HG03521 (cell line): ENCODE measurements around the gene MGAT3.
"Not testable (repeated sequence)": the region's sequence is repeated elsewhere in the genome, so short reads cannot be mapped to it uniquely, and the experiment has no call there.

ENCODE experiments used
- ATAC-seq: cut with Tn5 transposase; IDR thresholded peaks from one replicate; pipeline ENCODE4 v1.9.1; 2021; ENCODE audit warnings: mild to moderate bottlenecking, moderate library complexity; ENCODE audit not compliant: unreplicated experiment

MGAT3 gene

DNA sequence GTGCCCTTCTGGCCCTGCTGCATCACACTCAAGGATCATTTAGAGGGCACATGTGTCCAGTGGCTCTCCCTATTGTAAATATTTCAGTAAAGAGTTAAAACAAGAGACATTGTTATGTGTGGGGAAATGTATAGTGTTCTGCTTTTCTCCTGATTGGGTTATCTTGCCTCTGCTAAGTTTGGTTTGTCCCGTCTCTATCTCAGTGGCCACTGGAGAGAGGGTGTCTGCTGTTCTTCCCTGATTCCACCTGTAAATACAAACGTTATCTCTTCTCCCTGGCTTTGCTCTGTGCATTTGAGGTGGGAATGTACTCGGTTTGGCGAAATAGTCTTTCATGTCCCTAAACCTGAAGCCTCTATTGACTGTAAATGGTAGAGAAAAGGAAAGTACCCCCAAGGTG is 51.6 kb downstream of the MGAT3 start:
- no peak for ATAC-seq

DNA sequence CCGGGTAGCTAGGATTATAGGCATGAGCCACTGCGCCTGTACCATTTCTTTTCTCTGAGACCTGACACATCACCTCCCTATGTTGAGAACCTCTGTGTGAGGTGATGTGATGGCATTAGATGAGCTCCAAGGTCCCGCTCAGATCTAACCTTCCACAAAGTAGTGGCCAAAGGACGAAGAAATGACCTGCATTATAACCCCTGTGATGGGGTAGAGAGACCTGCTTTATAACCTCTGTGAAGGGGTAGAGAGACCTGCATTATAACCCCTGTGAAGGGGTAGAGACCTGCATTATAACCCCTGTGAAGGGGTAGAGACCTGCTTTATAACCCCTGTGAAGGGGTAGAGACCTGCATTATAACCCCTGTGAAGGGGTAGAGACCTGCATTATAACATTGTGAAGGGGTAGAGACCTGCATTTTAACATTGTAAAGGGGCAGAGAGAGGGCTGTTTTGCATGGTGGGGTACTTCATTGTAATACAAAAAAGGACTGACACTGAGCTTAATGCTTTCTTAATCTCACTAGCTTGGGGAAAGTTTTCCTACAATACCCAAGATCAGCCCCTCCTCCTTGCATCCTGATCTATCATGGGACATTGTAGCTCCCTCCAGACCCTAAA is 53.8 kb downstream of the MGAT3 start:
- ATAC-seq, result no peak

DNA sequence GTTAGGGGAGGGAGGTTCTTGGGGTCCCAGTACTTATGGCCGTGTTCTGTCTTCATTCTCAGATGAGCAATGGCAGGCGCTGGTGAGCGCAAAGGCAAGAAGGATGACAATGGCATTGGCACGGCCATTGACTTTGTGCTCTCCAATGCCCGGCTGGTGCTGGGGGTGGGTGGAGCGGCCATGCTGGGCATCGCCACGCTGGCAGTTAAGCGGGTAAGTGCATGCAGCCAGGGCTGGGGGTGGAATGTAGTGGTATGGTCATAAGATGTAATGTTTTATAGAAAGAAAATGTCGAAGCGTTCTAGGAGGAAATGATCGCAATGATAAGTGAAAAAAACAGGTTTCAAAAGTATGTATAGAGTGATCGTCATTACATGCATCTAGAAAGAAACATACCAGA is 54.4 kb downstream of the MGAT3 start:
- ATAC-seq, result no peak

DNA sequence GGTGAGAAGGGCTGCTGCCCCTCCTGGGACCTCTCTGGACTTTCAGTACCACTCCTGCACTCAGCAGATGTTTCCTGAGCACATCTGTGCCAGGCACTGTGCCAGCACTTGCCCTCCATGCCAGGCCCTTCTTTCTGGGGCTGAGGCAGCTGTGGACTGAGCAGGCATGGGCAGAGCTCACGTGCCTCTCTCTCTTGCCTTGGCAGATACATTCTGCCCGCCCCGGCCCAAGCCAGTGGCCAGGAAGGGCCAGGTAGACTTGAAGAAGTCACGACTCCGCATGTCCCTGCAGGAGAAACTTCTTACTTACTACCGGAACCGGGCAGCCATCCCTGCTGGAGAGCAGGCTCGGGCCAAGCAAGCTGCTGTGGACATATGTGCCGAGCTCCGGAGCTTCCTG is 55.2 kb downstream of the MGAT3 start:
- no peak for ATAC-seq

DNA sequence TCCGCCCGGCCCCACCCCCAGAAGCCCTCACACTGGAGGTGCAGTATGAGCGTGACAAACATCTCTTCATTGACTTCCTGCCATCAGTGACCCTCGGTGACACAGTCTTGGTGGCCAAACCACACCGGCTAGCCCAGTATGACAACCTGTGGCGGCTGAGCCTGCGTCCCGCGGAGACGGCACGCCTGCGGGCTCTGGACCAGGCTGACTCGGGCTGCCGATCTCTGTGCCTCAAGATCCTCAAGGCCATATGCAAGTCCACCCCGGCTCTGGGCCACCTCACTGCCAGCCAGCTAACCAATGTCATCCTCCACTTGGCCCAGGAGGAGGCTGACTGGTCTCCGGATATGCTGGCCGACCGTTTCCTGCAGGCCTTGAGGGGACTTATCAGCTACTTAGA is 57.0 kb downstream of the MGAT3 start:
- ATAC-seq, result no peak

DNA sequence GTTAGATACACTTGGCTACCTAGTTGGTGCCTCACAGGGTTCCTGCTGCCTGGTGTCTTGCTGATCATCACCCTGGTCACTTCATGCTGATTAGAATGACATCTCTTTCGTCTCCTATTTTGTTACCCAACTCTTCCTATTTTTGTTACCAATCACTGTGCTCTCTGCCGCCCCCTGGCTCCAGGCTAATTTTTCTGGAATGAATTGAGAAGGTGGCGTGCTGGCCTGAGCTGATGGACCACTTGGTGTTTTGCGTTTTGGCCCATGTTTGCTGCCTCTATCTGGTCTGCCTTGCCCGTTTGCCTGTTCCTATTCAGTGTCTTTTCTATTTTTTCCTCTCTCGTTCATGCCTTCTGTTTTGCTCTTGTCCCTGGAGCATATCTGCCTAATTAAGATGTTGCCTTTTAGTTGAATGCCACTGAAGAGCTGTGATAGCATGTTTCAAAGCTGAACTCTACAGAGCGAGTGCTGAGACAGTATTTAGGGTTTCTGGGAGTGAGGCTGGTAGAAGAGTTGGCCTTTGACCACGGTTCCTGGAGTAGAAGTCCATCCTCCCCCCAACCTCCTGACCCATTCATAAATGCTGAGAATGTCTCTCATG is 57.7 kb downstream of the MGAT3 start:
- ATAC-seq, result no peak

DNA sequence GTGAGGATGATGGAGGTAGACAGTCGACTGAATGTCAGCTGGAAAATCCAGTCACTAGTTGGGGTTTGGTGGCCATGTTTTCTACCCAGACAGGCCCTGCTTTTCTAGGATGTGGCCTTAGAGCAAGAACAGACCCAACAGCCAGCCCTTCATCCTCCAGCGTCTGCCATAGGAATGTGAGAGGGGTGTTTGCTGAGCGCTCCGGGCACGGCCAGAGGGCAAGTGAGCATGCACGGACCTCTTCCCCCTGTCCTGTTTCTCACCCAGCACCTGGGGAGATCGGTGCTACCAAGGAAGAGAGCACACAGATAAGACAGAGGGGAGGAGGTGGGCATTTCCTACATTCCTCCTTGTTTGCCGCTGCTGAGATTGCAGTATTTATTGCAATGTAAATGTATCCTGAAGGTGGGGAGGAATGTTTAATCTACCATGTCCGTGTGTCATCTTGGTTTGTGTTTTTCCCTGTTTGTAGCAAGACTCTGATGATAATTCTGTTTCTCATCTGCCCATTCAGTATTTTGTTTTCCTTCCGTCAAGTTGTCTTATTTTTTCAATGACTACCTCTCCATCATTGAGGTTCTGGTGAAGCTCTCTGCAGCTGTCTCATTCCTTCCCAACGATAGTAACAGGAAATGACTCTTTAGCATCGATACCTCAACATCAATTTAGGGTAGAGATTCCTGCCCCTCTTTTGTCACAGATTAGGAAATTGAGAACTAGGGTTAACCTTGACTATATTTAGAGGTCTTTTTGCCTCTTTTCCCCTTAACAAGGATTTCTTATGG is 58.6 kb downstream of the MGAT3 start:
- ATAC-seq, result no peak

DNA sequence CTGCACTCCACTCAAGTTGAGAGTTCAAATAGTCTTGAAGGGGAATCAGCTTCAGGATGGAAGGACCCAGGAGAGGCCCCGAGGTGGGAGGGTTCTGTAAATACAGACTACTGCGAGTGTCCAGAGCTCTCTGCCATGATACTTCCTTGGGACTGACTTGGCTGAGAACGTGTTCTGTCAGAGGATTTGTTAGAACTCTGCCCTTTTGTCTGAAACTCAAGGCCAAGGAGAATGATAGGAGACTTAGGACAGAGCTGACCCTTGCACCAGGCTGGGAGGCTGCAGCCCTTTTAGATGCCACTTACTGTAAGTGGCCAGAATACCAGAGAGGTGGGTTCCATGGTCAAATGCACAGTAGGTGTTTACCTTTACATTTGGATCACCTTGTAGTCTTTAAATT is 60.7 kb downstream of the MGAT3 start:
- ATAC-seq, result no peak

DNA sequence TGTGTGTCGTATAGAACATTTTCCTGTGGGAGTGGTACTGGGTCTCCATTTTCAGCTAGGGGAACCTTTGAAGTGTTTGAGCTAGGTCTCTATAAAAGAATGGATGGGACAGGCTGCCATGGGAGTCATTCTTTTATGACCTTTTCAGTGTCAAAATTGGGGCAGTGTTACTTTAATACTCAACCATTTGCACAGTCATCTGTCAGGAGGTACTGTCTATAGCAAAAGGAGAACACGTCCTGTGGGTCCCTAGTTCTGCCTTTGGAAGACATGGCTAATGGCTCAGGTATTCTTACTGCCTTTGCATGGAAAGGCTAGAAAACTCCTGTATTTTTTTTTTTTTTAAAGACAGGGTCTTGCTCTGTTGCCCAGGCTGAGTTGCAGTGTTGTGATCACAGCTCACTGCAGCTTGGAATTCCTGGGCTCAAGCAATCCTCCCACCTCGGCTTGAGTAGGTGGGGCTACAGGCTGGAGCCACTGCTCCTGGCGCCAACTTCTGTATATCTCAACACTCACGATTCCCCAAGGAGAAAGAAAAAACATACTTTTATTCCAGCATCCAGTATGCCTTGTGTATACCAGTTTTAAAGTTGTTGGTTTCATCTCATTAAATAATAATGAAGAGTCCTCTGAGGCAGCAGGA is 61.5 kb downstream of the MGAT3 start:
- no peak for ATAC-seq

DNA sequence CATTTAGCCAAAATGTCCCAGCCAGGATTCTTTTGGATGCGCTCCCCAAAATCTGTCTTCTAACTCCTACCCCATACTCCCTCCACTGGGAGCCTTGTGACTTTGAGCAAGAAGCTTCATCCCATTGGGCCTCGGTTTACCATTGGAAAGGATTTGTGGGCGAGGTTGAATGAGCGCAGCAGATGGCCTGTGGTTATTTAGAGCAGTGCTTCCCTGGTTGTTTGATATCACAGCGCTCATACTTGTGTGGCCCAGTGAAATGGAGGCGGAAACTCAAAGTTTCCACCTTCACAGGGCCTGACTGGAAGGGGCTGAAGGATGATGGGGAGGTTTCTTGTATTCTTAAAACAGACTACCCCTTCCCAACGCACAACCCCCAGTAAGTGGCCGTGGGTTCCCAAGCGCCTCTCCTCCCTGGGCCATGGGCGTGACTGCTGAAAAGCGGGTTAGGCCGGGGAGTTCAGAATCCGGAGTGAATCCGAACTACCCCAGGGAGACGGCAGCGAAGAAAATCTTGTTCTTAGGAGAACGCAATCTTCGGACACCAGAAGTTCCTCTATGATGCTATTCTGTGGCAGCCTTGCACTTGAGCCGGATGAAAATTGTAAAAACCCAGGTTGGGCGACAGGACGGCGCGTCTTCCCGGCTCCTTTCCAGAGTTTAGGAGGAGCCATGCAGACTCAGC is 62.3 kb downstream of the MGAT3 start:
- ATAC-seq, result no peak

DNA sequence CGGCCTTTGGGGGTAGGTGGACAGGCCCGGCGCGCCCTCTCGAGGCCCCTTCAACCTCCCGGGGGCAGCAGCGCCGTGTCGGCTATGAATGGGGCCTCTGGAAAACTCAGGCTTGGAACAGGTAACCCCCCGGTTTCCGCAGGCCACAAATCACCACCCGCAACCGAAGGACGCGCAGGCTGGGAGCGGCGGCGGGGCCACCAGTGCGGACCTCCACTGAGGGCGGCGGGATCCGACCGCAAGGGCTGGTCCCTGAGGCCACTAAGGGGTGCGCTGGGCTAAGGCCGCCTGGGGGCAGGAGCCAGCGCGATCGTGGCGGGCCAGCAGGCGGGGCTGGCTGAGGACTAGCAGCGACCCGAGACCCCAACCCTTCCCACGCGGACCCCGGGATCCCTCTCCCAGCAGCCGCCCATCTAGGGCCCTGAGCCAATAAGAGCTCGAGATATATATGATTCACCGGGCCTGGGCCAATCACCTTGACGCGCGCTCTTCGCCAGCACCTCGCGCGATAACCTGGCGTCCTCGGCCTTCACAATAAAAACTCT is 62.9 kb downstream of the MGAT3 start:
- ATAC-seq, result peak; percentile 68

DNA sequence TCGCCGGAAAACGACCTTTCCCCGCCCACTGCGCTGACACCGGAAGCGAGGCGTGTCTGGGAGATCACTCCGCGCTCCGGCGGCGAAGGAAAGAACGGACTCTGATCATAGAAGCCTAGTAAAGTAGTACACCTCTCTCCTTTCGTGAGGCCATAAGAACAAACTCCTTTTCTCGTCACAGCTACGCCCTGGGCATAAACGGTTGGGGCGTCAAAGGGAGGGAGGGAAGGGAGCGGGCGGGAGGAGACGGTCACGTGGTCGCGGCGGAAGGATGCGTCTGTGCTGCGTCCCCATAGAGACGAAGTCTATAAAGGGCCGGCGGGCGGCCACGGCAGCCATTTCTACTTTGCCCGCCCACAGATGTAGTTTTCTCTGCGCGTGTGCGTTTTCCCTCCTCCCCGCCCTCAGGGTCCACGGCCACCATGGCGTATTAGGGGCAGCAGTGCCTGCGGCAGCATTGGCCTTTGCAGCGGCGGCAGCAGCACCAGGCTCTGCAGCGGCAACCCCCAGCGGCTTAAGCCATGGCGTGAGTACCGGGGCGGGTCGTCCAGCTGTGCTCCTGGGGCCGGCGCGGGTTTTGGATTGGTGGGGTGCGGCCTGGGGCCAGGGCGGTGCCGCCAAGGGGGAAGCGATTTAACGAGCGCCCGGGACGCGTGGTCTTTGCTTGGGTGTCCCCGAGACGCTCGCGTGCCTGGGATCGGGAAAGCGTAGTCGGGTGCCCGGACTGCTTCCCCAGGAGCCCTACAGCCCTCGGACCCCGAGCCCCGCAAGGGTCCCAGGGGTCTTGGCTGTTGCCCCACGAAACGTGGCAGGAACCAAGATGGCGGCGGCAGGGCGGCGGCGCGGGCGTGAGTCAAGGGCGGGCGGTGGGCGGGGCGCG is 63.7 kb downstream of the MGAT3 start, which contains the start of gene ATF4:
Gene ATF4 (plus strand): TSS at position 337 of the 880 bp plus-strand sequence. CDS start 884 bp downstream, outside the sequence.
- ATAC-seq, result peak; percentile 50

DNA sequence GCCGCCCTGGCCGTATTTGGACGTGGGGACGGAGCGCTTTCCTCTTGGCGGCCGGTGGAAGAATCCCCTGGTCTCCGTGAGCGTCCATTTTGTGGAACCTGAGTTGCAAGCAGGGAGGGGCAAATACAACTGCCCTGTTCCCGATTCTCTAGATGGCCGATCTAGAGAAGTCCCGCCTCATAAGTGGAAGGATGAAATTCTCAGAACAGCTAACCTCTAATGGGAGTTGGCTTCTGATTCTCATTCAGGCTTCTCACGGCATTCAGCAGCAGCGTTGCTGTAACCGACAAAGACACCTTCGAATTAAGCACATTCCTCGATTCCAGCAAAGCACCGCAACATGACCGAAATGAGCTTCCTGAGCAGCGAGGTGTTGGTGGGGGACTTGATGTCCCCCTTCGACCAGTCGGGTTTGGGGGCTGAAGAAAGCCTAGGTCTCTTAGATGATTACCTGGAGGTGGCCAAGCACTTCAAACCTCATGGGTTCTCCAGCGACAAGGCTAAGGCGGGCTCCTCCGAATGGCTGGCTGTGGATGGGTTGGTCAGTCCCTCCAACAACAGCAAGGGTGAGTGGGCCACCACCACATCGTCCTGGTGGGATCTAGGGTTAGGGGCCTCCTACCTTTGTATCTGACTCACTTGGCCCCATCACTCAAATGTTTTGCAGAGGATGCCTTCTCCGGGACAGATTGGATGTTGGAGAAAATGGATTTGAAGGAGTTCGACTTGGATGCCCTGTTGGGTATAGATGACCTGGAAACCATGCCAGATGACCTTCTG is 64.5 kb downstream of the MGAT3 start:
- ATAC-seq, result not testable (repeated sequence)

DNA sequence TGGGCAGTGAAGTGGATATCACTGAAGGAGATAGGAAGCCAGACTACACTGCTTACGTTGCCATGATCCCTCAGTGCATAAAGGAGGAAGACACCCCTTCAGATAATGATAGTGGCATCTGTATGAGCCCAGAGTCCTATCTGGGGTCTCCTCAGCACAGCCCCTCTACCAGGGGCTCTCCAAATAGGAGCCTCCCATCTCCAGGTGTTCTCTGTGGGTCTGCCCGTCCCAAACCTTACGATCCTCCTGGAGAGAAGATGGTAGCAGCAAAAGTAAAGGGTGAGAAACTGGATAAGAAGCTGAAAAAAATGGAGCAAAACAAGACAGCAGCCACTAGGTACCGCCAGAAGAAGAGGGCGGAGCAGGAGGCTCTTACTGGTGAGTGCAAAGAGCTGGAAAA is 65.3 kb downstream of the MGAT3 start:
- ATAC-seq, result not testable (repeated sequence)

DNA sequence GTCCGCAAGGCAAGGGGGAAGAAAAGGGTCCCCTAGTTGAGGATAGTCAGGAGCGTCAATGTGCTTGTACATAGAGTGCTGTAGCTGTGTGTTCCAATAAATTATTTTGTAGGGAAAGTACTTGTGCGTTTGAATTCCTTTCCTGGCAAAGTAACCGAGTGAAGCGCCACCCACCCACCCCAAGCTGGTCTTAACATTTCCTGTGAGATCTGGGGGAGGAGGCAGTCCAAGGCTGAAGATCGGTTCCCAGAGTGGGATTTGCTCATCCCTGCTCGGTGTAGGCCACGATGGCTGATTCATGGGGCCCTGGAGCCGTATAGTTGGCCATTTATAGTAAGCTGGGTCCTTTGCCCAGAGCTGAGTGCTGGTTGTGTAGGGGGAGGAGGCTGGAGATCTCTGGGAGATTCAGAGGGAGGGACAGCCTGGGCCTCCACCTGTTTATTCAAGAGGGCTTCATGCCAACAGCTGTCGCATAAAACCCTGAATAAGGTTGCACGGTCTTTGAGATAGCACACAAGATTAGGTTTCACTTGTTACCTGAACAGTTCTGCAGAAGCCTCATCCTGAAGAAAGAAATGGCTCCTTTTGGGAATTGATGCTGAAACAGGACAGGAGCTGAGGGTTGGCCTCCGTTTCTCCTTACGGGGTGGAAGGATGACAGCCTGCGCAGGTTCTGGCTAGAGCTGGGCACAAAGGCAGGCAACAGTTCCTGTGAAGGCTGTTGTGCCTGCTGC is 65.9 kb downstream of the MGAT3 start:
- ATAC-seq, result no peak

DNA sequence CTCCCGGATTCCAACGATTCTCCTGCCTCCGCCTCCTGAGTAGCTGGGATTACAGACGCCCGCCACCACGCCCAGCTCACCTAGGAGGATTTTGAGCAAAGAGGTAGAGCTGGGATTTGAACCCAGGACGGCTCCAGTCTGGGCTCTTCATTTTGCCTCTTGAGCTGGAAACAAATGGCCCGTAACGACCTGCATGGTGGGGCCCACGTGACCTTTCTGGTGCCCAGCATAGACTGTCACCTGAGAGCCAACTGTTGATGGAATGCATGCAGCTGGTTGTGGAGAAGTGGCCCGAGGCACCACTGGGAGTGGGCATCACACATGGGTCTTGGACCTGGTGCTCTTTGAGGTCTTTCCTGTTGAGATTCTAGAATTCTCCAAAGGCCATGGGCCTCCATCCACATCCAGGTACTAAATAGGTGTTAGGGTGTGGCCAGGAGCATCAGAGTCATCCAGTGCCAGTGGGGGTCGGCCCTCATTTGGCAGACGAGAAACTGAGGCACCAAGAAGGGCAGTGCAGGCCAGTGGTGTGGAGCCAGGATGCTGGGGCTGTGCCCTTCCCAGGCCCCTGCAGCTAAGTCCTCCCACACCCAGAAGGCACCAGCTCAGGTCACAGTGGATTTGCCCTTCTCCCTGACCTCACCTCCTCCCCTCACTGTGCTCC is 67.4 kb downstream of the MGAT3 start:
- ATAC-seq, result no peak

DNA sequence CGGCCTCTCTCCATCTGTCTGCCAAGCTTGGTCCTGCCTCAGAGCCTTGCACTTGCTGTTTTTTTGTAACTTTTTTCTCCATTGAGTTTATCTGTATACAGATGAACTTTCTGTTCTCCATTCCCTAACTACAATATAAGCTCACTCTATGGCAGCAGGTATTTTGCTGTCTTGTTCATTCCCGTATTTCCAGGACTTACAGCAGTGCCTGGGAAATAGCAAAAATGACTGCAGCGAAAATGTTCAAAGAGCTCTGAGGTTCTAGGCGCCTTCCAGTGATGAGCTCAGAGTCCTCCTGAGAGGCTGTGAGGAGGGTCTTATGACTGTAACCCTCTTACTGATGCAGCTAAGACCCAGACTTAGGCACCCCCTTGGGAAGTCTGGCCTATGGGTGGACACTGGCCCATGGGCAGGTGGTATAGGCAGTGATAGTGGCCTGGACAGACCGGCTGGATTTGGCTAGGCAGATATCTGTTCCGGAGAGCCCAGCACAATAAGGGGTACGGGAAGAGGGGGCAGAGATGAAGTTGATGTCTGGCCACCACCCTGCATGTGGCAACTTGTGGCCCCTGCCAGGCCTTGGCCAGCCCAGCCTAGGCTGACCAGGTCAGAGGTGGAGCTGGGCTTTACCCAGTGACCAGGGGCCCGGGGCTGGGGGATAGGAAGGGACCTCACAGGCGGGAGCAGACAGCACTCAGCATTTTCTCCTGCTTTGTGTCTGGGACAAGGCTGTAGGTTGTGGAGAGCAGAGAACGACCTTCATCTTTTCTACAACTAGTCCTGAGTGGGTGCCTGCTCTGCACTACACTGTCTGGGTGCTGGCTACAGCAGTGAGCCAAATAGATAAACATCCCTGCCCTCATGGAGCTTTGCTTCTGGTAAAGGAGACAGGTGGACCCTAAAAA is 68.2 kb downstream of the MGAT3 start:
- ATAC-seq, result no peak
